Uterus (tissue), 2 donors: ENCODE data around the gene FAM163B.

Source experiments
- CTCF ChIP-seq, 4 experiments: fragments of 200-600 bp in 2 of 4; fragments of 450-650 bp in 2 of 4; sonication (generic) in 2 of 4; IDR thresholded peaks; one replicate each; pipeline ENCODE4 v1.5.1; 2016 to 2019; ENCODE audit warnings: antibody characterized with exemption in 4 of 4, mild to moderate bottlenecking in 2 of 4, moderate library complexity in 1 of 4
- POLR2A ChIP-seq, 2 donors: fragments of 450-650 bp; IDR thresholded peaks; one replicate each; pipeline ENCODE4 v1.6.1; 2016; ENCODE audit warnings: antibody characterized with exemption in 2 of 2, mild to moderate bottlenecking in 1 of 2, moderate library complexity in 1 of 2

- TF ChIP-seq CTCF (IDR thresholded peaks at IDR 0.05), result no peak
- no peak for TF ChIP-seq POLR2A (IDR thresholded peaks at IDR 0.05)
Measured at GRCh38 chr9:133577737-133578112, 31.5 kb downstream of the FAM163B start.
